Keratinocyte (primary cell): ENCODE data around the gene GGTLC1. TPM values are rescaled to one million over a fixed set of nuclear protein-coding genes. Genes with fewer than 3 reads are reported as not detected.

ENCODE experiments used
- DNase-seq: peaks from one replicate; pipeline ENCODE4 v3.0.0-alpha.2; 2011; ENCODE audit warnings: low read depth, missing footprints, low spot score
- FAIRE-seq: peaks from 2 replicates; lab custom pipeline; 2011; peaks lifted over from hg19 to GRCh38; lab: Jason Lieb, UNC
- H2AFZ ChIP-seq: 2 replicates; pipeline ENCODE4 v1.6.0; 2012; ENCODE audit warnings: low read length, control low read depth, inconsistent platforms; ENCODE audit not compliant: control insufficient read depth
- H3K27ac ChIP-seq: 2 replicates; pipeline ENCODE4 v1.5.1; 2011; ENCODE audit warnings: low read length; ENCODE audit not compliant: control insufficient read depth, insufficient read depth
- H3K27me3 ChIP-seq: 3 replicates; pipeline ENCODE4 v1.6.0; 2011; ENCODE audit warnings: low read length; ENCODE audit not compliant: control insufficient read depth, insufficient read depth; ENCODE audit errors: extremely low read depth
- H3K36me3 ChIP-seq, 2 experiments: 2 replicates in 1 of 2; 3 replicates in 1 of 2; pipeline ENCODE4 v1.5.1; 2011; ENCODE audit warnings: low read length in 2 of 2, mild to moderate bottlenecking in 1 of 2; ENCODE audit not compliant: control insufficient read depth in 2 of 2, insufficient read depth in 2 of 2; ENCODE audit errors: extremely low read depth in 1 of 2
- H3K4me1 ChIP-seq: 3 replicates; pipeline ENCODE4 v1.5.1; 2011; ENCODE audit warnings: low read length; ENCODE audit not compliant: control insufficient read depth, insufficient read depth; ENCODE audit errors: extremely low read depth
- H3K4me2 ChIP-seq: 3 replicates; pipeline ENCODE4 v1.6.0; 2011; ENCODE audit warnings: low read depth, low read length; ENCODE audit not compliant: control insufficient read depth, insufficient read depth; ENCODE audit errors: extremely low read depth
- H3K4me3 ChIP-seq, 3 experiments: fragments of 200-600 bp in 1 of 3; sonication (generic) in 1 of 3; 2 replicates in 2 of 3; 3 replicates in 1 of 3; pipeline ENCODE4 v1.5.1; 2011 to 2016; ENCODE audit warnings: low read length in 3 of 3, mild to moderate bottlenecking in 3 of 3, control low read depth in 2 of 3, inconsistent platforms in 1 of 3, low read depth in 1 of 3, mixed read lengths in 1 of 3, mixed run types in 1 of 3, moderate library complexity in 1 of 3; ENCODE audit not compliant: control insufficient read depth in 2 of 3, insufficient read depth in 2 of 3; ENCODE audit errors: extremely low read depth in 1 of 3
- H3K79me2 ChIP-seq: 2 replicates; pipeline ENCODE4 v1.6.0; 2012; ENCODE audit warnings: low read length; ENCODE audit not compliant: control insufficient read depth, insufficient read depth
- H3K9ac ChIP-seq: 3 replicates; pipeline ENCODE4 v1.6.0; 2011; ENCODE audit warnings: low read length; ENCODE audit not compliant: control insufficient read depth, insufficient read depth; ENCODE audit errors: extremely low read depth
- H3K9me1 ChIP-seq: 3 replicates; pipeline ENCODE4 v1.6.0; 2011; ENCODE audit warnings: low read length; ENCODE audit not compliant: control insufficient read depth, insufficient read depth; ENCODE audit errors: extremely low read depth
- H3K9me3 ChIP-seq: 2 replicates; pipeline ENCODE4 v1.5.1; 2012; ENCODE audit warnings: low read depth, low read length; ENCODE audit not compliant: control insufficient read depth
- H4K20me1 ChIP-seq: 3 replicates; pipeline ENCODE4 v1.6.0; 2011; ENCODE audit warnings: low read length; ENCODE audit not compliant: control insufficient read depth, insufficient read depth; ENCODE audit errors: extremely low read depth
- CTCF ChIP-seq, 3 experiments: IDR thresholded peaks in 1 of 3; conservative IDR thresholded peaks in 1 of 3; optimal IDR thresholded peaks in 1 of 3; 2 replicates in 2 of 3; 3 replicates in 1 of 3; pipeline versions ENCODE3 to v1.5.1; 2011; ENCODE audit warnings: low read length in 3 of 3, mild to moderate bottlenecking in 3 of 3, moderate library complexity in 2 of 3, control low read depth in 1 of 3, inconsistent platforms in 1 of 3; ENCODE audit not compliant: insufficient read depth in 2 of 3; ENCODE audit errors: extremely low read depth in 1 of 3
- EZH2 ChIP-seq: IDR thresholded peaks from one replicate; pipeline ENCODE4 v1.6.1; 2012; ENCODE audit warnings: inconsistent platforms, mild to moderate bottlenecking, low read length, moderate library complexity
- dilution Hi-C: fragments of 300-500 bp; cut with MboI; formaldehyde crosslinking; loops from one replicate; pipeline ENCODE4 v1.7.0; 2020; ENCODE audit warnings: low sequenced_read_pairs; ENCODE audit not compliant: extremely low pct_ligation_motif_present
- polyA plus RNA-seq, 5 experiments: library from polyadenylated mRNA; depleted of rRNA in 3 of 5; stranded (reverse) in 3 of 5; stranded (forward) in 1 of 5; unstranded in 1 of 5; fragments of >200 nt; gene quantifications; 1 replicate in 1 of 5; 2 replicates in 3 of 5; 3 replicates in 1 of 5; pipeline versions ENCODE4 v1.2.1 to v1.2.3, GENCODE V29; 2011 to 2012; ENCODE audit warnings: missing spikeins in 2 of 5, low read depth in 1 of 5, low replicate concordance in 1 of 5

The GGTLC1 gene
- polyA plus RNA-seq, 1 donor (not counting 4 experiments of a cell fraction or from before 2014, with no cell fraction given): not detected

- dilution Hi-C loops: no loop called here
- FAIRE-seq: no peak
Measured at GRCh38 chr20:23970049-23970448, 18.5 kb downstream of the GGTLC1 start.

GRCh38 chr20:23967616-23967979, 21.0 kb downstream of the GGTLC1 start:
- Histone ChIP-seq H3K9me3 (no peaks in the 10 kb centered on the region), H3K9ac (no peak overlapping the region), H3K79me2 (no peaks in the 10 kb centered on the region), H3K27me3 (peaks cover 3% of the 10 kb centered on the region), H3K4me1 (no peaks in the 10 kb centered on the region), H3K36me3 (no peaks in the 10 kb centered on the region), H2AFZ (no peak overlapping the region), H3K4me3 (no peak overlapping the region), H3K9me1 (no peaks in the 10 kb centered on the region), H4K20me1 (no peaks in the 10 kb centered on the region), H3K27ac (no peak overlapping the region), H3K4me2 (no peak overlapping the region)
- TF ChIP-seq EZH2 (no peak), CTCF (optimal IDR thresholded peaks at IDR 0.05 in 1 of 3, IDR thresholded peaks at IDR 0.05 in 1 of 3, conservative IDR thresholded peaks at IDR 0.05 in 1 of 3; ENCODE audit: extremely low read depth in 1 of 3, insufficient read depth in 2 of 3, low read length in 3 of 3) (no peak)
- dilution Hi-C loops: no loop called here
- no peak for FAIRE-seq
- no peak for DNase-seq

More at GRCh38 chr20:23970049-23970448, 18.5 kb downstream of the GGTLC1 start:
- DNase-seq: no peak
- no peak overlapping the region for H3K9ac ChIP-seq
- no peak for TF ChIP-seq CTCF (optimal IDR thresholded peaks at IDR 0.05 in 1 of 3, IDR thresholded peaks at IDR 0.05 in 1 of 3, conservative IDR thresholded peaks at IDR 0.05 in 1 of 3; ENCODE audit: extremely low read depth in 1 of 3, insufficient read depth in 2 of 3, low read length in 3 of 3)
- no peak for TF ChIP-seq EZH2
- no peaks in the 10 kb centered on the region for H4K20me1 ChIP-seq
- H3K4me2 ChIP-seq: no peak overlapping the region
- H3K27ac ChIP-seq: no peak overlapping the region
- no peaks in the 10 kb centered on the region for H3K9me3 ChIP-seq
- H3K79me2 ChIP-seq: no peaks in the 10 kb centered on the region
- H3K36me3 ChIP-seq: no peaks in the 10 kb centered on the region
- H2AFZ ChIP-seq: no peak overlapping the region
- H3K4me1 ChIP-seq: no peaks in the 10 kb centered on the region
- H3K4me3 ChIP-seq: no peak overlapping the region
- H3K9me1 ChIP-seq: no peaks in the 10 kb centered on the region
- H3K27me3 ChIP-seq: peaks cover 5% of the 10 kb centered on the region
